SIG-M5 (cell line): ENCODE measurements around the gene ORC3.
"Not testable (repeated sequence)": the region's sequence is repeated elsewhere in the genome, so short reads cannot be mapped to it uniquely, and the experiment has no call there.

Experiments
- DNase-seq: peaks from one replicate; lab custom pipeline; 2025; lab: John Stamatoyannopoulos, UW

The ORC3 gene

DNA sequence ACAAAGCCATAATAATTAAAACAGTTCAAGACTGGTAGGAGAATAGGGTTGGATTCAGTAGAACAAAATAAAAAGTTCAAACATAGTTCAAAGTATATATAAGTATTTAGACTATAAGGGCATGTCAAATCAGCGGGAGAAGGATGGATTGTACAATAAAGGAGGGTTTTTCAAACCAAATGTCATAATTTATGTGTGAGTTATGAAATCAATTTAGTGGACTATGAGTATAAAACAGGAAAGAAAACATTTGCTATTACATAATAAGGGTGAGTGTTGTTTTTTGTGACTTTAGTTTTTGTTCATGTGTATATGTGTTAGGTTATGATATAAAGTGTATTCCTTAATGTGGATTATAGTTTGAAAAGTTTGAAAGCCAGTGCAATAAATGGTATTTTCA is 10.6 kb downstream of the ORC3 start:
- DNase-seq: no peak

DNA sequence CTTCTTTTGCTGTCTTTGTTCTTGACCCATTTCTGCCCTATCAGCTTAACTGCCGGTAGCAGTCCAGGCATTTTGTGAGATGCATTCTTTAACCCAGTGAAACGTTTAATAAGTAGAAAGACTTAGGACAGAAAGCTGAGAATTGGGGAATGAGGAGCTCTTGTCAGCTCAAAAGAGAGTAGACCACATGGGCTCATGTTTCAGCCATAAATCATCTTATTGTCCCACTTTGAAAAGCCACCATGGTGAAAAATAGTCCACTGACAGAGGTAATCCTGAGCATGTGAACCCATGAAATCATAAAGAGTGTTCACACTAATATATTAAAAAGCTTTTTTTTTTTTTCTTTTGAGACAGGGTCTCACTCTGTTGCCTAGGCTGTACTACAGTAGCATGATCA is 16.3 kb downstream of the ORC3 start:
- DNase-seq: no peak

DNA sequence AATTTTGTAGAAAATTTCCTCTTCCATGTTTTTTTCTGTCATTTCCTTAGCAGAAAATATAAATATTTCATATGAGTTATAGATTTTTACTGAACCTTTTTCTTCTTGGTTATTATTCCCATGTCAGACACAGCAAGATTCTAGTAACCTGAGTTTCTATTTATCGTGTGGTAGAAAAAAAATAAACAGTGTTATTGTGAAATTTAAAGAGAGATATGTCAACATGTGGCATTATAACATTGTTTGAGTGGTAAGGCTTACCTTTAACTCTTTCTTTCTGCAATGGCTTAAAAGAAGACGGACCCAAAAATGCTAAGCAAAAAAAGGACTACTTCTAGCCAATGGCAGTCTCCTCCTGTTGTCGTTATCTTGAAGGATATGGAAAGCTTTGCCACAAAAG is 18.9 kb downstream of the ORC3 start:
- no peak for DNase-seq

DNA sequence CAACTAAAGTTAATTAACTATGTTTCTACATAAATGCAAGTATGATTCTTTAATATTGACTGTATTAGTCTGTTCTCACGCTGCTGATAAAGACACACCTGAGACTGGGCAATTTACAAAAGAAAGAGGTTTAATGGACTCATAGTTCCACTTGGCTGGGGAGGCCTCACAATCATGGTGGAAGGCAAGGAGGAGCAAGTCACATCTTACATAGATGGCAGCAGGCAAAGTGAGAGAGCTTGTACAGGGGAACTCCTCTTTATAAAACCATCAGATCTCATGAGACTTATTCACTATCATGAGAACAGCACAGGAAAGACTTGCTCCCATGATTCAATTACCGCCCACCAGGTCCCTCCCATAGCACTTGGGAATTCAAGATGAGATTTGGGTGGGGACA is 23.1 kb downstream of the ORC3 start:
- not testable (repeated sequence) for DNase-seq

DNA sequence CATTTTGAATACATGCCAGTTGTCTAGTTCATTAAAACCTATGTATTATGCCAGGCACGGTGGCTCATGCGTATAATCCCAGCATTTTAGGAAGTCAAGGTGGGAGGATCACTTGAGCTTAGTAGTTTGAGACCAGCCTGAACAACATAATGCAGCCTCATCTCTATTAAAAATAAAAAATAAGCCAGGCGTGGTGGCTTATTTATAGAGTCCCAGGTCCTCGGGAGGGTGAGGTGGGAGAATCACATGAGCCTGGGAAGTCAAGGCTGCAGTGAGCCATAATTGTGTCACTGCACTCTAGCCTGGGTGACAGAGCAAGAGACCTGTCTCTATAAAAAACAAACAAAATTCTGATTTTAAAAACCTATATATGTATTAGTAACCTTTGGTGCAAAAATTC is 27.5 kb downstream of the ORC3 start:
- no peak for DNase-seq

DNA sequence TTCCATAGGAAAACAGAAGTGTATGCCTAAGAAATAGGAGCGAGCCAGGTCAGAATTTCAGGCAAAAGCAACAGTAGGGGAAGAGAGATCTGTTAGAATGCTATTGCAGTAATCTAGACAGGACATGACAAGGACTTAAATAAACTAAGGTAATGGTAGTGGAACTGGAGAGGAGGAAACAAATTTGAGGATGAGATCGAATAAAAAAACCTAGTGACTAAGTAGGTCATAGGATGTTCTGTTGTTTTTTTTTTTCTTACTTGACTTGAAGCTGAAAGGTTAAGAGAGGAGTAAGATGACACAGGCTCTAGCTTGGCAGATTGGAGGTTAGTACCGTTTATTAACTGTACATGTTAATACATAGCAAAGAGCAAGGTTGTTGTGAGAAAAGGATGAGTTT is 28.6 kb downstream of the ORC3 start:
- no peak for DNase-seq

DNA sequence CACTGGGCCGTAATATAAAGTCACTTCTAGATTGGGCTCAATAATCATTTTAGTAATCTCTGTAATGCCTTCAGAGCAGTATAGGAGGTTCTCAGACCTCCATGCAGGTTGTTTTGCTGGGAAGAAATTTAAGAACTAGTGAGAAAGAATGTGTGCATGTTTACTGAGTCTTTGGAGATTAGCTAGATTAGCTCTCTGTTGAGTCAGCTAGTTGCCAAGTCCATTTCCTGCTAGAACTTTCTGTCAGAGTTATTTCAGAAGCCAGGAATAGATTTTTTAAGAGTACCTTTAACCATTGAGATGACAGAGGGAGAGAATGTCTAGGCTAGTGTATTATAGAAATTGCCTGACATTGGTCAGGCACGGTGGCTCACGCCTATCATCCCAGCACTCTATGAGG is 33.3 kb downstream of the ORC3 start:
- DNase-seq: no peak

DNA sequence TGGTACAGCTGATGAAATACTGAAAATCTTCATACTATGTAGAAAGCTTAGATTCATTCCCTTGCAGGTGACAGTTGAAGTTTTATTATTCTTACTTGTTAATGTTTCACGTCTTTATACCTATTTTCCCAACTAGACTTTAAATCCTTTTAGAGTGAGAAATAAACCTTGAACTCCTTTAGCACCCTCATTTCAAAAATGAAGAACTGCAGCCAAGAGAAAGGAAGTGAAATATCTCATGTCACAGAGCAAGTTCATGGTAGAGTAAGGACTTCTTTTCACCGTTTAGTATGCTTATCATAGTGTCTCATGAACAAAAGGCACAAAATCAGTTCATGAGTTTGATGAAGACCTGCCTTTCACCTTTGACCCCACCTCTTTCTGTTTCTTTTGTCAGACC is 38.5 kb downstream of the ORC3 start:
- no peak for DNase-seq

DNA sequence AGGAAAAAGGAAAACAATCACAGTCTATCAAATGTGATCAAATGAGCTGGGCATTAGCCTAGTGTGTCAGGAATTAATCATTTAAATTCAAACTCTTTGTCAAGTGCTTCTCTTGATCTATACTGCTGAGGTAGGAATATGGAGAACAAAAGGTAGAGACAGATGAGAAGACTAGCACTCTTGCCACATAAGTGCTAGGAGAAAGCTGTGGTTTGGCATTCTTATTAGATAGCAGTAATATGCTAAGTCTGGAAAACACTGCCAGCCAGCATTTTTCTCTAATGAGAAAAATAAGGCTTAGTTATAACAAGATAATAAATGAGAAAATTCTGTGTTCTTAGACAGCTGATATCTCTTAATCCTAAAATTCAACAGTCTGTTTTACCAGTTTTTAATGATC is 38.9 kb downstream of the ORC3 start:
- DNase-seq: no peak

DNA sequence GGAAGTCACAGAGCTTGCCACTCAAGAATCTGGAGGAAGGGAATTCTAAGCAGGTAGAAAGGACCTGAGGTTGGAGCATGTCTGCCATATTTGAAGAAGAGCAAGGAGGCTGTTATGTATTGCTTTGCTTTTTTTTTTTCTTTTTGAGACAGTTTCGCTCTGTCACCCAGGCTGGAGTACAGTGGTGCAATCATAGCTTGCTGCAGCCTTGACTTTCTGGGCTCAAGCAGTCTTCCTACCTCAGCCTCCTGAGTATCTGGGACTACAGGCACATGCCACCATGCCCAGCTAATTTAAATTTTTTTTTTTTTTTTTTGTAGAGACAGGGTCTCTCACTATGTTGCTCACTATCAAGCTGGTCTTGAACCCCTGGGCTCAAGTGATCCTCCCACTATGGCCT is 40.8 kb downstream of the ORC3 start:
- no peak for DNase-seq

DNA sequence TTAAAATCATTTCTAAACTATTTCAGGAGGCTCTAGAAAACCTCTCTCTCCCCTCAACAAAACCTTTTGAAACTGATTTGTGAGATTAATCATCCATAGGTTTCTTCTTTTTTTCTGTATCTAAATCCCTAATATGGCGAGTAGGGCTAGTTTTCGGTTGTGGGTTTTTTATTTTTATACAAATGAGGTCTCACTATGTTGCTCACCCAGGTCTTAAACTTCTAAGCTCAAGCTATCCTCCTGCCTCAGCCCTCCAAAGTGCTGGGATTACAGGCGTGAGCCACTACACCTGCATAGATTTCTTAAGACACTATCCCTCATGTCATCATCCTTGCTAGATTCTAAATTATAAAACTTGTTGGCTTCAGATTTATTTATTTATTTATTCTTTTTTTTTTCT is 43.9 kb downstream of the ORC3 start:
- DNase-seq: no peak

DNA sequence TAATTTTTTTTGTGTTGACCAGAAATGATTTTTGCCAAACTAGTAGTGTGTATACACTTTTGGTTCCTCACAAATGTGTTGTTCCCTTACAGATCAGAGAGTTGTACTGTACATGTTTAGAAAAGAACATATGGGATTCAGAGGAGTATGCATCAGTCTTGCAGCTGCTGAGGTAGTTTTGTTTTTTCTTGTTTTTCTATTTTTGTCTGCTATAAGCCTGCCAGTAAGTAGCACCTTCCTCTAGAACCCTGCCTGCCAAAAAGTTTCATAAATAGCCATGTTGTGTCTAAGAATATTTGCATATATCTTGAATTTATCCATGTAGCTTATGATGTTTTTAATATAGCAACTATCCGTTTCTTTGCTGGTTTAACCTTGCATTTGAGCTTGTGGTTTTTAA is 46.4 kb downstream of the ORC3 start:
- no peak for DNase-seq

DNA sequence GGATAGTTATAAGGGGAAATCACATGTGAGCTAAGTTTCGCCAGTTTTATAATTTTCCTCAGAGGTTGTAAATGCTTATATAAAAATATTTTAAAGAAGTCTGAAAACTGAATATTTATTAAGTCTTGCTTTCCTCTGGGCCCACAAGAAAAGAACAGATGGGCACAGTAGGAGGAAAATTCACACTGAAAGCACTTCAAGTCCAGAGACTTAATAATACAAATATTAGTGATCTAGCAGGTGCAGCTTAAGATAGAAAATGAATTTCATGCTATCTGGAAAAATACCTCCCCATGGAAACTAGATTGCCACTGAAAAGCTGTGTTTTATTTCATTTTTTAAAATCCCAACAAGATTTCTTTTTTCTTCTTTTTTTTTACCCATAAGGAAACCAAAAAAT is 47.2 kb downstream of the ORC3 start:
- no peak for DNase-seq

DNA sequence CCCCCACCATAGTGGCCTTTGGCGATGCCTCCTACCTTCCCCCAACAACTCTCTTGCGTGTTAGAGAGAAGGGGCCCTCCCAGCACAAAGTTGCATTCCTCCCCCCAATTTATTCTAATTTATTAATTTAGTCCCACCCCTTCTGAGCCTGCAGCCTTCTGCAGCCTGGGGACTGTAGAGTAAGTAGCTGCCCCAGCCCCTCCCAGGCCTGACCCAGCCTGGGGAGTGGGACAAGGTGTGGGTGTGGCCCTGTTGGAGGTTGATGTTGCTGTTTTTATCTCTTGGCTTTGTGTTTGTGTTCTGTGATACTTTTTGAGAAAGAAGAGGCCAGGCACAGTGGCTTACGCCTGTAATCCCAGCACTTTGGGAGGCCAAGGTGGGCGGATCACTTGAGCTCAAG is 49.4 kb downstream of the ORC3 start:
- no peak for DNase-seq

DNA sequence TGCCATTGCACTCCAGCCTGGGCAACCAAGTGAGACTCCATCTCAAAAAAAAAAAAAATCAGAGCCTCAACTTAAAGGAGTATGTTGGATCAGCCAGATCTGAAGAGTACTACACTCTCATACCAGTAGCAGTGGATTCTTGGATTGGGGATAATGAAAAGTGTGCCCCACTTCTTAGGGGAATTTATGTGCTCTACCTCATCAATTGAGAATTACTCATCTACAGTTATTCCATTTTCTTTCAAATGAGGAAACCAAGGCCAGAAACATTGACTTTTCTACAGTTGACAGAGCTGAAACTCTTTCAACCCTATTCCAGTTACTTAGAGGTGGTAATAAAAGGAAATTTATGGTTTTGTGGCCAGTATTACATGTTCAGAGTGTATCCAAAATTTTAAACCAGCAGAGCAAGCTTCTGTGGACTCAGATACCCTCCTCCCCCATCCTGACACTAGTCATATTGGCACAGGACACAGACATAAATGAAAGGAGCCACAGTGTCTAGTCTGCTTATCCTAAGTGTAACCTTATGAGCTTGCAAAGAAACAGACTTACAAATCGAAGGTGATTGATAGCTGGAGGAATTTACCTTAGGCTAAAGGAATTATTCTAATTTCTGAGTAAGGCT is 51.2 kb downstream of the ORC3 start:
- DNase-seq: no peak

DNA sequence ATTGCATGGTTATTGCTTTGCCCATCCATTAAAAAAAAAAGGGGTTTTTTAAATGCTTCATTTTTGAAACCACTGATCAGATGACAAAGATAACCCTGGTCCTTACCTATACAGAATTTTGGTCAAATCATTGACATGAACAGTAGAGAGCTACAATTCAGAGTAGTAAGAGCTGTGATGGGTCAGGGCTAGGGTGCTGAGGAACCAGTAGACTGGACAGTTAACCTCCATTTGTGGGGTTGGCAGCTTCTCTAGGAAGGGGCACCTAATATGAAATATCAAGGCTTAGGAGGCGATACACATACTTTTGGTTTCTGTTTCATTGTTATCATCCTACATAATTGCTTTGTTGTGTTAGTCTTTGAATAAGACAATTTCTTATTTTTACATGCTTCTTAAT is 55.1 kb downstream of the ORC3 start:
- DNase-seq: no peak

DNA sequence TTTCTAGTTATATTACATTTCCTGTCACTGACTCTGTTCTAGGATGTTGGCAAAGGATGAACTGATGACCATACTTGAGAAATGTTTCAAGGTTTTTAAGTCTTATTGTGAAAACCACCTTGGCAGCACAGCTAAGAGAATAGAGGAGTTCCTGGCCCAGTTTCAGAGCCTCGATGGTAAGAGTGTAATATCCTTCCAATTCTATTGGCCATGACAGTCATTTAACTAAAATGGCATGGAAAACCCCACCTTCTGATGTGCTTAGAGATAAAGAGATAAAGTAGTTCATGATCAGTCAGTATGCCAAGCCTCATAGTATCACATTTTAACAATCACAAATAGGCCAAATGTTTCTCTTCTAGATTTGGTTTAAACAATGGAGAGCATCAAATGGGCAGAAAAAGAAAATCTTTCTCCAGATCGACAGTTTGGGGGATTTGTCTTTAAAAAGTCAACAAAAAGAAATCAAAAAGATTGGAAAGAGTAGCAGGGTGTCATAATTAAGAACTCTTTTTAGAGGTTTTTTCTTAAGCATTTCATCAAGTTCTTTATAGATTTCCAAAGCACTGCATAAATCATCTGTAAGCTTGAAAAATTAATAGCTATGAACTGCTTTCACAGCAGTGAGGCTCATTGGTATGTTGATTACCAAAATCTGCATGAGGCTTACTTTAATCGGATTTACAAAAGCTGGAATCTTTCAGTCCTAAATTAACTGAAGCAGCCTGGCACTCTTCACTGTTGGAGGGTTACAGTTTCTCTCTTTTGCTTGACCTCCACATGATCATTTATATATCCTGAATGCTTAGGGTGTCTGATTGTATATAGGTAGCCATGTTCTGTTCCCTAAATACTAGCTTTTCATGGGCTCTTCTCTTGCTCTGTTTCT is 63.4 kb downstream of the ORC3 start:
- no peak for DNase-seq

DNA sequence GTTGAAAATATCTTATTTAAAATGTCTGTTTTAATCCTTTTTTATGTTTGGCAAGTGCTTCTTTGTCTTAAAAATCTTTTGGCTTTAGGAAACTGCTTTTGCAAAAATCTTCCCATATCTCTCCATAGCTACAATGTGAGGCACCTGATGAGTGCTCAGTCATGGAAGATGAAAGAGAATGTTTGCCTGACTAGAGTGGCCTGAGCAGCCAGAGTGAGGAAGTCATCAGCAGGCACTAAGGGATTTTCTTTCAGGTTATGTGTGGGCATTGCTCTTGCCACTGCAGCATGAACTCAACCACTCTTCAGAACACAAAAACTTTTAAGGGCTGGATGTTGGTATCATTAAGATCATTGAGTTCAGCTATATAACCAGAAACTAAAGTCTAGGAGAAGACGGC is 64.2 kb downstream of the ORC3 start:
- no peak for DNase-seq

DNA sequence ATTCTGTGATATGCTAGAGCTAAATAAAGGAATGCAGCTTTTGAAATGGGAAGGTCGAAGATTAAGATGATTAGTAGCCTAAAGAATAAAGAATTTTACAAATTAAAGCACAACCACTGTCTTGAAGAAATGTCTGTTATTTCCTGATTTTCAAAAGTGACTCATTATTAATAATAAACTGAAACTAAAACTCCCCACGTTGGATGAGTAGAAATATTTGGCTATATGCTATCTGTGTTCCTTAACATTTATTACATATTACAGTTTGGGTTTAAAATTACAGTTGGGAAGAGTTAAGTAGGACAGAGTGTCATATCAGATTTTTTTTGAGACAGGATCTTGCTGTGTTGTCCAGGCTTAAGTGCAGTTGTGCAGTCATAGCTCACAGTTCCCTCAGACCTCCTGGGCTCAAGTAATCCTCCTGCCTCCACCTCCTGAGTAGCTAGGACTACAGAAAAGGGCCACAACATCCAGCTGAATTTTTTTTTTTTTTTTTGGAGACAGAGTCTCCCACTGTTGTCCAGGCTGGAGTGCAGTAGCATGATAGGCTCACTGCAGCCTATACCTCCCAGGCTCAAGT is 65.0 kb downstream of the ORC3 start:
- no peak for DNase-seq

DNA sequence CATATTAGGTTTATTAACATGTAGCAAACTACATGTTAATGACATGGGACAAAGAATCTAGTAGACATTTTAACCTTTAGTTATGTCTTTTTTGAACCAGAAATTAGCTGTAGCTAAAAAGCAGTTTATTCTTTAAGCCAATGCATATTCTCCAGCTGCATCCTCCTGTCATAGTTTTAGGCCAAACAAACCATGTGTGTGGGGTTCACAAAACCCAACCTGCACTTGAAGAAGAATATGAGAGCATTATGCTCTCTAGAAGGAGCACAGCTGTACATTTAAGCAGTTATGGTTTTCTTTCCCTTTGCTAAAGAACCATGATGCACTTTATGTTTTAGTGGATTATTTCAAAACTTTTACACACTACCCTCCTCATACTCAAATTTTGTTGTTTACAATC is 65.9 kb downstream of the ORC3 start:
- DNase-seq: no peak

DNA sequence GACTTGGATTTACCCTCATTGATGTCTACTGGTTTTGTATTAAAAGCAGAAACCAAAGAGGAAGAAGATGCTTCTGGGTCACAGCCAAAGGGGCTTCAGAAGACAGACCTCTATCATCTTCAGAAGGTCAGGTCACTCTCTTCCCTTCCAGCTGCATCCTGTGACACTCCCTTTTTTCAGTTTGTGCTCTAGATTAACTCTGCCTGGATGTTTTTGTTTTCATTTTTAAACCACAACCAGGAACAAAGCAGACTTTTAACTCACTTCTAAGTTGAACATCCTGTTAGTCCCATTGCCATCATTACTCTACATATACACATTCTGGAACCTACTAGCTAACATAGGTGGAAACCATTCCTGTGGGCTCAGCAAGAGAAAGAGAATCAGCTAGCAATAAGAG is 66.9 kb downstream of the ORC3 start:
- DNase-seq: no peak

DNA sequence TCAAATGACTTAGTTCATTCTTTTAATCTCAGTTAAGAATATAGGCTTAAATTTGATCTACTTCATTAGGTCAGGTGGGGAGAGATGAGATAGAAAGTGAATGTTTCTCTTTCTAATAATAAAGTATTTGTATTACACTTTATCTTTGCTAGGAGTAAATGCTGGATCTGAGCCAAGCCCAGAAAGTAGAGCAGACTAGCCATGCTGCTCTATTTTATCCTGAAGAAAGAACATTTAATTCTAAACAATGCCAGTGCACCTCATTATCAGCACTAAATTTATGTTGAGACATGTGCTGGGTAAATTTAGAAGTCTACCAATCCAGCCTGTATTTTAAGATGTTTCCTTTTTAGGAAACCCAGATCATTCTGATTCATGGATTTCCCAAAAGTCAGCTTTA is 68.6 kb downstream of the ORC3 start:
- DNase-seq: no peak

DNA sequence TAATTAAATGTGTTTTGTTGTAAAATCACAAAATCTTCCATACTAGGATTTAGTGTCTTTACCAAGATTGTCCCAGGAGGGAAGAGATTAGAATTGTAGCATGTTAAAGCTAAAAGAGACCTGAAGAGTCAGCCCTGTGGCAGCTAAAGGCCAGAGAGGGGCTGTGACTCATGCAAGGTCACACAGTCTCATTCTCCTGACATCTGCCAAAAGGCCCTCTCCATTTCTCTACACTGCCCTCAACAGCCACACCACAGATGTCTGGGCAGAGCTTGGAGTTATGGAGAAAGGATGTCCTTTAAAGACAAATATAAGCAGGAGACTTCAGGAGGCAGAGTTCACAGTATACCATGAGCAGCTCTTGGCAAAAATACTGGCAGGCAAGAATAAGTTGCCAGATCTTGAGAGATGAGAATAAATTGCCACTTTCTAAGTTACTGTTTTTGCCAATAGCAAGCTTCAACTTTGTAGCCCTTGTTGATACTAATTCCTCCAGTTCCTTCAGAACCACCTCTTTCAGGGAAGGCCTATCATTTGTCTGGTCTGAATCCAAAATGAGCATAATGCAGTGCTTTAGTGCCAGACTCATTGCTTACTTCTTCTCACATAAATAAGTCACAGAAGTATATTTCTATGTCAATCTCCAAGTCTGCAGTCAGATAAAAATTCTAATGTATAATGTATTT is 70.4 kb downstream of the ORC3 start:
- no peak for DNase-seq
